Keratinocyte (primary cell): ENCODE results near the gene HNRNPA1. TPM values are rescaled to one million over a fixed set of nuclear protein-coding genes. Genes with fewer than 3 reads are reported as not detected.

Experiments
- DNase-seq: peaks from one replicate; pipeline ENCODE4 v3.0.0-alpha.2; 2011; ENCODE audit warnings: low read depth, missing footprints, low spot score
- FAIRE-seq: peaks from 2 replicates; lab custom pipeline; 2011; peaks lifted over from hg19 to GRCh38; lab: Jason Lieb, UNC
- H2AFZ ChIP-seq: 2 replicates; pipeline ENCODE4 v1.6.0; 2012; ENCODE audit warnings: low read length, control low read depth, inconsistent platforms; ENCODE audit not compliant: control insufficient read depth
- H3K27ac ChIP-seq: 2 replicates; pipeline ENCODE4 v1.5.1; 2011; ENCODE audit warnings: low read length; ENCODE audit not compliant: control insufficient read depth, insufficient read depth
- H3K27me3 ChIP-seq: 3 replicates; pipeline ENCODE4 v1.6.0; 2011; ENCODE audit warnings: low read length; ENCODE audit not compliant: control insufficient read depth, insufficient read depth; ENCODE audit errors: extremely low read depth
- H3K36me3 ChIP-seq, 2 experiments: 2 replicates in 1 of 2; 3 replicates in 1 of 2; pipeline ENCODE4 v1.5.1; 2011; ENCODE audit warnings: low read length in 2 of 2, mild to moderate bottlenecking in 1 of 2; ENCODE audit not compliant: control insufficient read depth in 2 of 2, insufficient read depth in 2 of 2; ENCODE audit errors: extremely low read depth in 1 of 2
- H3K4me1 ChIP-seq: 3 replicates; pipeline ENCODE4 v1.5.1; 2011; ENCODE audit warnings: low read length; ENCODE audit not compliant: control insufficient read depth, insufficient read depth; ENCODE audit errors: extremely low read depth
- H3K4me2 ChIP-seq: 3 replicates; pipeline ENCODE4 v1.6.0; 2011; ENCODE audit warnings: low read depth, low read length; ENCODE audit not compliant: control insufficient read depth, insufficient read depth; ENCODE audit errors: extremely low read depth
- H3K4me3 ChIP-seq, 3 experiments: fragments of 200-600 bp in 1 of 3; sonication (generic) in 1 of 3; 2 replicates in 2 of 3; 3 replicates in 1 of 3; pipeline ENCODE4 v1.5.1; 2011 to 2016; ENCODE audit warnings: low read length in 3 of 3, mild to moderate bottlenecking in 3 of 3, control low read depth in 2 of 3, inconsistent platforms in 1 of 3, low read depth in 1 of 3, mixed read lengths in 1 of 3, mixed run types in 1 of 3, moderate library complexity in 1 of 3; ENCODE audit not compliant: control insufficient read depth in 2 of 3, insufficient read depth in 2 of 3; ENCODE audit errors: extremely low read depth in 1 of 3
- H3K79me2 ChIP-seq: 2 replicates; pipeline ENCODE4 v1.6.0; 2012; ENCODE audit warnings: low read length; ENCODE audit not compliant: control insufficient read depth, insufficient read depth
- H3K9ac ChIP-seq: 3 replicates; pipeline ENCODE4 v1.6.0; 2011; ENCODE audit warnings: low read length; ENCODE audit not compliant: control insufficient read depth, insufficient read depth; ENCODE audit errors: extremely low read depth
- H3K9me1 ChIP-seq: 3 replicates; pipeline ENCODE4 v1.6.0; 2011; ENCODE audit warnings: low read length; ENCODE audit not compliant: control insufficient read depth, insufficient read depth; ENCODE audit errors: extremely low read depth
- H3K9me3 ChIP-seq: 2 replicates; pipeline ENCODE4 v1.5.1; 2012; ENCODE audit warnings: low read depth, low read length; ENCODE audit not compliant: control insufficient read depth
- H4K20me1 ChIP-seq: 3 replicates; pipeline ENCODE4 v1.6.0; 2011; ENCODE audit warnings: low read length; ENCODE audit not compliant: control insufficient read depth, insufficient read depth; ENCODE audit errors: extremely low read depth
- CTCF ChIP-seq, 3 experiments: IDR thresholded peaks in 1 of 3; conservative IDR thresholded peaks in 1 of 3; optimal IDR thresholded peaks in 1 of 3; 2 replicates in 2 of 3; 3 replicates in 1 of 3; pipeline versions ENCODE3 to v1.5.1; 2011; ENCODE audit warnings: low read length in 3 of 3, mild to moderate bottlenecking in 3 of 3, moderate library complexity in 2 of 3, control low read depth in 1 of 3, inconsistent platforms in 1 of 3; ENCODE audit not compliant: insufficient read depth in 2 of 3; ENCODE audit errors: extremely low read depth in 1 of 3
- EZH2 ChIP-seq: IDR thresholded peaks from one replicate; pipeline ENCODE4 v1.6.1; 2012; ENCODE audit warnings: inconsistent platforms, mild to moderate bottlenecking, low read length, moderate library complexity
- dilution Hi-C: fragments of 300-500 bp; cut with MboI; formaldehyde crosslinking; loops from one replicate; pipeline ENCODE4 v1.7.0; 2020; ENCODE audit warnings: low sequenced_read_pairs; ENCODE audit not compliant: extremely low pct_ligation_motif_present
- polyA plus RNA-seq, 5 experiments: library from polyadenylated mRNA; depleted of rRNA in 3 of 5; stranded (reverse) in 3 of 5; stranded (forward) in 1 of 5; unstranded in 1 of 5; fragments of >200 nt; gene quantifications; 1 replicate in 1 of 5; 2 replicates in 3 of 5; 3 replicates in 1 of 5; pipeline versions ENCODE4 v1.2.1 to v1.2.3, GENCODE V29; 2011 to 2012; ENCODE audit warnings: missing spikeins in 2 of 5, low read depth in 1 of 5, low replicate concordance in 1 of 5
- small RNA-seq, 3 experiments: library from RNA; depleted of rRNA; stranded (forward); fragments of <200 nt; gene quantifications; one replicate each; pipeline ENCODE3, GENCODE V24; 2012; ENCODE audit warnings: low read depth in 3 of 3, low replicate concordance in 1 of 3; ENCODE audit not compliant: insufficient read length in 3 of 3

Gene HNRNPA1
- polyA plus RNA-seq, 1 donor (not counting 4 experiments of a cell fraction or from before 2014, with no cell fraction given), result 583 TPM

- Histone ChIP-seq H3K27ac (no peak overlapping the region), H3K9me1 (no peaks in the 10 kb centered on the region), H3K79me2 (peaks cover 46% of the 10 kb centered on the region), H3K4me2 (no peak overlapping the region), H4K20me1 (peaks cover 4% of the 10 kb centered on the region), H3K4me1 (peaks cover 20% of the 10 kb centered on the region), H3K27me3 (no peaks in the 10 kb centered on the region), H3K36me3 (peaks cover 3 to 17% of the 10 kb centered on the region in 2 experiments), H3K4me3 (no peak overlapping the region), H3K9ac (no peak overlapping the region), H2AFZ (no peak overlapping the region), H3K9me3 (no peaks in the 10 kb centered on the region)
- TF ChIP-seq CTCF (optimal IDR thresholded peaks at IDR 0.05 in 1 of 3, IDR thresholded peaks at IDR 0.05 in 1 of 3, conservative IDR thresholded peaks at IDR 0.05 in 1 of 3; ENCODE audit: extremely low read depth in 1 of 3, insufficient read depth in 2 of 3, low read length in 3 of 3), result no peak
- TF ChIP-seq EZH2, result no peak
- FAIRE-seq, result no peak
- dilution Hi-C loops, result no loop called here
- no peak for DNase-seq
Observed at GRCh38 chr12:54333420-54334034, 53.0 kb downstream of the HNRNPA1 start.

Small RNAs within 50 kb of the gene (small RNA-seq; reads per million reads assigned to genes)
- gene RN7SL390P (0 reads per million in 3 experiments), gene RNU6-950P (0 reads per million in 3 experiments)

Other genes with a start within 250 kb of the HNRNPA1 start
- gene HOXC5, start 247.7 kb upstream of the HNRNPA1 start, polyA plus RNA-seq, result 0.18 to 0.73 TPM (median 0.33 TPM) in 3 replicates
- 0.81 to 1.8 TPM (median 1.8 TPM) in 3 replicates for gene HOXC4, start 226.9 kb upstream of the HNRNPA1 start, polyA plus RNA-seq
- gene SMUG1, start 91.7 kb upstream of the HNRNPA1 start, polyA plus RNA-seq, result 38.6 to 45.3 TPM (median 39.6 TPM) in 3 replicates
- 15.5 to 25.8 TPM (median 23.3 TPM) in 3 replicates for gene CBX5, start 604 bp upstream of the HNRNPA1 start, polyA plus RNA-seq
- 0.09 to 0.42 TPM (median 0.25 TPM) in 3 replicates for gene NFE2, start 20.3 kb downstream of the HNRNPA1 start, polyA plus RNA-seq
- gene COPZ1, start 44.4 kb downstream of the HNRNPA1 start, polyA plus RNA-seq, result 208 to 280 TPM (median 237 TPM) in 3 replicates
- 0.08 to 0.17 TPM (median 0.12 TPM) in 3 replicates for gene GPR84, start 83.8 kb downstream of the HNRNPA1 start, polyA plus RNA-seq
- gene ZNF385A, start 104.0 kb downstream of the HNRNPA1 start, polyA plus RNA-seq, result 11.4 to 20.1 TPM (median 13.3 TPM) in 3 replicates
- gene ITGA5, start 138.5 kb downstream of the HNRNPA1 start, polyA plus RNA-seq, result 47.9 to 107 TPM (median 68.0 TPM) in 3 replicates
- gene GTSF1, start 192.9 kb downstream of the HNRNPA1 start, polyA plus RNA-seq, result 0.10 TPM in 1 of 3 replicates, not detected in the others
- 0.03 TPM in 1 of 3 replicates, not detected in the others for gene NCKAP1L, start 217.0 kb downstream of the HNRNPA1 start, polyA plus RNA-seq